ENCODE results near the gene WDR77. TPM values are rescaled to one million over a fixed set of nuclear protein-coding genes. Genes with fewer than 3 reads are reported as not detected.

The WDR77 gene
- total RNA-seq, result 47.0 and 57.1 TPM in 2 replicates

GRCh38 chr1:111448918-111449702 is at the start of gene WDR77, which contains the start of gene ATP5PB:
Gene WDR77, minus strand, starts transcription at chr1:111449256. Its CDS starts 87 bp downstream, at chr1:111449169.
Gene ATP5PB, plus strand, starts transcription at chr1:111449464. Its CDS starts 78 bp downstream, at chr1:111449542.

Small RNA genes lying within 50 kb of the gene (small RNA-seq; reads per million reads assigned to genes)
- not detected for gene RF00019
- not detected for gene RNU6-792P

Other genes starting within 250 kb of the WDR77 start
- gene DENND2D, start 248.6 kb downstream of the WDR77 start, total RNA-seq, result 2.3 and 5.1 TPM in 2 replicates
- 6.2 TPM in 1 of 2 replicates, not detected in the other for gene CHI3L2, start 221.5 kb downstream of the WDR77 start, total RNA-seq
- not detected in 2 replicates for gene CHIA, start 158.4 kb downstream of the WDR77 start, total RNA-seq
- gene OVGP1, start 21.5 kb downstream of the WDR77 start, total RNA-seq, result 0.37 and 0.39 TPM in 2 replicates
- 325 and 354 TPM in 2 replicates for gene ATP5PB, start 208 bp upstream of the WDR77 start, total RNA-seq
- under 0.01 and 0.20 TPM in 2 replicates for gene C1orf162, start 24.7 kb upstream of the WDR77 start, total RNA-seq
- gene ADORA3, start 54.4 kb upstream of the WDR77 start, total RNA-seq, result 0.37 TPM in 1 of 2 replicates, not detected in the other
- gene TMIGD3, start 54.4 kb upstream of the WDR77 start, total RNA-seq, result not detected in 2 replicates
- 12.1 and 14.3 TPM in 2 replicates for gene RAP1A, start 170.5 kb upstream of the WDR77 start, total RNA-seq

All from subcutaneous preadipocyte (primary cell).